UCSD-AML1 (cell line): ENCODE measurements around the gene NUDT4.
"Not testable (repeated sequence)": the region's sequence is repeated elsewhere in the genome, so short reads cannot be mapped to it uniquely, and the experiment has no call there.

Experiments used
- DNase-seq: peaks from one replicate; lab custom pipeline; 2025; ENCODE audit not compliant: unreplicated experiment; lab: John Stamatoyannopoulos, UW

NUDT4 gene

DNA sequence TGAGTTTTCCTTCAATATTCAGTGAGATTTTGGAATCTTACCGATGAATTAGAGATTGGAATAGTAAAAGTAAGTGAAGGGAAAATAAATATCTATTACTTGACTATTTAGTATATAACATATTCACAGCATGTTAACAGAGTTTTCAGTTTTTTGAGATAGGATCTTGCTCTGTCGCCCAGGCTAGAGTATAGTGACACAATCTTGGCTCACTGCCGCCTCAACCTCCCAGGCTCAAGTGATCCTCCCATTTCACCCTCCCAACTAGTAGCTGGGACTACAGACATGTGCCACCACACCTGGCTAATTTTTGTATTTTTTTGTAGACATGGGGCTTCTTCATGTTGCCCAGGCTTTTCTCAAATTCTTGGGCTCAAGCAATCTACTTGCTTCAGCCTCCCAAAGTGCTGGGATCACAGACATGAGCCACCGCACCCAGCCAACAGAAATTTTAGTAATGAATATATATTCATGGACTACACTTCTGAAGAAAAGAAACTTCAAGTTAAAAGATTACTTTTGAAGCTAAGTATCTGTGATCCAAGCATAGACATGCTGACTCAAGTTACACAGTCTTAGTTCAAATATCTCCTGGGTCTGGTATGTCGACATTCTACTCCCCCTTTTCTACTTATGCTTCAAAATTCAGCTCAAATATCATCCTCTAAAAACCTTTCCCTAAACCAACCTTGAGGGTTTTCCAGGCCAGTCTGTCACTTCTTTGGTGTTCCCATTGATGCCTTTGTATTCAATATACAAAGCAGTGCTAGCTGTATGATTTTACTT is 50.2 kb downstream of the NUDT4 start:
- no peak for DNase-seq

DNA sequence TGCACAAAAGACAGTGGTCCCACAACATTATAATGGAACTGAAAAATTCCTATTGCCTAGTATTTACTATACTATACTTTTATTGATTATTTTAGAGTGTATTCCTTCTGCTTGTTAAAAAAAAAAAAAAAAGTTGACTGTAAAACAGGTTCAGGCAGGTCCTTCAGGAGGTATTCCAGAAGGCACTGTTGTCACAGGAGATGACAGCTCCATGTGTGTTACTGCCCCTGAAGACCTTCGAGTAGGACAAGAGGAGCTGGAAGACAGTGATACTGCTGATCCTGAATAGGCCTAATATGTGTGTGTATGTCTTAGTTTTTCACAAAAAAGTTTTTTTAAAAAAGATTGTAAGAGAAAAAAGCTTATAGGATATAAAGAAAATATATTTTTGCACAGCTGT is 51.7 kb downstream of the NUDT4 start:
- DNase-seq: no peak

DNA sequence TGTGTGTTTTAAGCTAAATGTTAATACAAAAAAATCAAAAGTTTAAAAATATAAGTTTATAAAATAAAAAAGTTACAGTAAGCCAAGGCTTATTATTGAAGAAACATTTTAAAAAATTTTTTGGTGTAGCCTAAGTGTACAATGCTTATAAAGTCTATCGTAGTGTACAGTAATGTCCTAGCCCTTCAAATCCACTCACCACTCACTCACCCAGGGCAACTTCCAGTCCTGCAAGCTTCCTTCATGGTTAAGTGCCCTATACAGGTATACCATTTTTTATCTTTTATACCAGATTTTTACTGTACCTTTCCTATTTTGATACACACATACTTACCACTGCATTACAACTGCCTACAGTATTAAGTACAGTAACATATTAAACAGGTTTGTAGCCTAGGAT is 52.1 kb downstream of the NUDT4 start:
- no peak for DNase-seq

DNA sequence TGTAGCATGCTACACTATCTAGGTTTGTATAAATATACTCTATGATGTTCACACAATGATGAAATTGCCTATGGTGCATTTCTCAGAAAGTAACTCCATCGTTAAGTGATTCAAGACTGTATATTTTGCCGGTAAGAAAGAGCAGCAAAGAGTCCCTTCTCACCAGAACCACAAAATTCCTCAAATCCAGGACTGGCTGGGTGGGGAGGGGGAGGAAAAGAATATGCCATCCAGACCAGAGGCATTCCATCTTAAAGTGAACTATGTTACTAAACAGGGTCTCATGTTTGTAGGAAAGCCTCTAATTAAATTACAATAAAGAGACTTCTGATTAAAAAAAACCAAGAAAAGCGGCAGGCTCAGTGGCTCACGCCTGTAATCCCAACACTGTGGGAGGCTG is 52.6 kb downstream of the NUDT4 start:
- DNase-seq: no peak

DNA sequence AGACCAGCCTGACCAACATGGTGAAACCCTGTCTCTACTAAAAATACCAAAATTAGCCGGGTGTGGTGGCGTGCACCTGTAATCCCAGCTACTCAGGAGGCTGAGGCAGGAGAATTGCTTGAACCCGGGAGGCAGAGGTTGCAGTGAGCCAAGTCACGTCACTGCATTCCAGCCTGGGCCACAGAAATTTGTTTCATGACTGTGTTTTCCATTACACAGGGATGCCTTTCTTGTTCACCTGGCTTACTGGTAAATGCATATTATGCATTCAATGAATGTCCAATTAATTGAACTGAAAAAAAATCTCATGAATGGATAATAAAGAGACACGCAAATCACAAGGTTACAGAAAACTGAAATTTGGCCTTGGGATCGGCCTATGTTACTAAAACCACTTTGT is 54.3 kb downstream of the NUDT4 start:
- not testable (repeated sequence) for DNase-seq

DNA sequence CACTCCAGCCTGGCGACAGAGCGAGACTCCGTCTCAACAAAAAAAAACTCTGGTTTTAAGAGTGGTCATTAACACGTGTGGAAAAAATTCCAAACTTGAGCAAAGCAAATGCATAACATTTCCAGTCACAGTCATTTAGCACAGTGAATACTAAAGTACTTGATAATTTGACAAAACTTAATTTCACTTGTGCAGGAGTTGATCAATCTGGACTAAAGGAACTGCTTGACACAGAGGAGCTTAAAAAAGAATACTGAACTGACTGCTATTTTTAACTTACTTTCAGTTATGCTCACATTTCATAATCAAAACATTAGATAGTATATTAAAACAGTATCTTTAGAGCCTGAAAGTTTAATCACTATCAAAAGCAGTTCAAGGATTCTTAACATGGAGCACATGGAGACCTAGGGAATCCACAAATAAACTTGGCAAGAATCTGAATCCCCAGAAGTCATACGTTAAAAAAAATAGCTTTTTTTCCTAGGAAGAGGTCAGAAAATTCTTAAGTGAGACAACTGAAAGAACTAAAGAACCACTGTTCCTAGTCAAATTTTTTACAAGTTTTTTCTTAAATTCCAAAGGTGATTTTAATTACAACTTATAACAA is 56.6 kb downstream of the NUDT4 start:
- no peak for DNase-seq

DNA sequence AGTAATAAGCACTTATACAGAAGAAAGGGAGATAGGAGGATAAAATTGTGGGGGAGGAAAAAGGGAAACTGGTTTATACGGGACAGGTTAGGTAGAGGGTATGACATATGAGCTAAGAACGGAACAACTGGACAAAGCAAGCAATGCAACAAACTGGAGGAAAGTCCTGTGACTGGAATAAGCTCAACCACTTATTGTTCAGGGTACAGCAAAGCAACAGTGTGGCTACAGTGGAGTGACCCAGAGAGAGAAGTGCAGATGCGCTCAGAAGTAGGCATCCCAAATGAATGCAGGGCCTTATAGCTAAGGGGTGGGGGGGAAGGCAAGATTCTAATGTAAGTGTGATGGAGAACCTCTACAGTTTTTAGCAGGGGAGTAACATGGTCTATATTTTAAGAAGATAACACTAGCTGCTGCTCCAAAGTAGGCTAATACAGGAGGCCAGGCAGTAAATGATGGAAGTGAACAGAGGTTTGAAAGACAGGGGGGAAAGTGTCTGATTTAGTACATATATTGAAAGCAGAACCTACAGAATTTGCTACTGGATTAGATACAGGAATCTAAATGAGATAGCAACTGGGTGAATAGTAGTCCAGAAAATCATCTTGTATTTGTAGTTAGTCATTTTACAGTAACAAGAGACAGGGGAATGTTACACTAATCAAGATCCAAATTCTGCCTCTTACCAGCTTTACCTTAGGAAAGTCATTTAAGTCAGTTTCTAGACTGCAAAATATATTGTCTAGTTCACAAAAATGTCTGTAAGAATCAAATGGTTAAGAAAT is 60.7 kb downstream of the NUDT4 start:
- DNase-seq: no peak

DNA sequence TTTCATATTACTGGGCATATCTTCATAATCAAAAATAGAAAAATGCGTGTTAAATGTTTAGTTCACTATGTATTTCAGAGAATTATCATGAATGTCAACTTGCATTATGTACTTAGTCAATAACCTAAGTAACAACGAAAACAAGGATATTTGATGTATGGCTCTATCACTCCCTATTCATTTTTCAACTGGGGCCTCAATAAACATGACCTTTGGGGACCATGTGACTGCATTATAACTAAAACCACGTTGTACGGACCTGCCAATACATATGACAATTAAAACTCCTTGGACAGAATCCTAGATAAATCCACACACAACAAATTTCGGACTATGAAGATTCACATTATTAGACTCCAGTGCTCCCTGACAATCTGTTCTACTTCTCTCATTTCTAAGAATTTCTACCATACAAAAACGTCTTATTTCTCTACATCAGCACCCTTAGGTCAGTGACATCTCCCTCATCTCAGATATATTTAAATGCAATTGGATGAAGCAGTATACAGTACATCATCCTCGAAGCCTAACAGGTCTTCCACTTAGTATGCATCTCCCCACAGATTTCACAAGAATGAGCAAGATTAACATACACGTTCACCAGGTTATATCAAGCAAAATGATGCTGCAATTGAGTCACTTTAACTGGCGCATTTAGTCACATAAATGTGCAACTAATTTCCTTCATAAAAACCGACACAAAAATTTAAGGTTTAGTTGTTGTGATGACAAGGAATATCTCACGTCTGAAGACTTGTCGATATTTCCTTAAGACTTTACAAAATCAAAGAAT is 62.5 kb downstream of the NUDT4 start:
- no peak for DNase-seq

DNA sequence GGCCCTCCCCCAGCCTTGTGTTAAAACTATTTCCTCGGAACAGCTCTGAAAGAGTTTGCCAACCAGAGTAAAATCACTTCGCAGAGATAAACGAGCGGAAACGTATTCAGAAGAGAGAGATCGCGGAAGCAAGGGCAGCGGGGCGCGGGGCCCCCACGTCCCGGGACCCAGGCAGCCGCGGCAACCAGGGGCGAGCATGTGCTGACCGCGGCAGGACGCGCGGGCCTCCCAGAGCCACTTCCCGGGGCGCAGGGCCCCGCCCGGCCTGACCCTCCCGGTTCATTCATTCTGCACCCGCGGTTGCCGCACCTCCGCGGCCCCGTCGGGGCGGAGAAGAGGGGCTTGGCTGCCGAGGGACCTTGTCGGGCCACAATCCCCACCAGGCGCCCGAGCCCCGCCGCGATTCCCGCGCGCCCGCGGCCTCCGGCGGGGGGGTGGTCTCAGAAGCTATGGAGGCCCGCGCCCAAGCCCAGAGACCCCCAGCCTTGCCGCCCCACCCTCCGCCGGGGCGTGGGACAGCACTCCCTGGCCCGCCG is 63.4 kb downstream of the NUDT4 start:
- DNase-seq: peak; percentile 37

DNA sequence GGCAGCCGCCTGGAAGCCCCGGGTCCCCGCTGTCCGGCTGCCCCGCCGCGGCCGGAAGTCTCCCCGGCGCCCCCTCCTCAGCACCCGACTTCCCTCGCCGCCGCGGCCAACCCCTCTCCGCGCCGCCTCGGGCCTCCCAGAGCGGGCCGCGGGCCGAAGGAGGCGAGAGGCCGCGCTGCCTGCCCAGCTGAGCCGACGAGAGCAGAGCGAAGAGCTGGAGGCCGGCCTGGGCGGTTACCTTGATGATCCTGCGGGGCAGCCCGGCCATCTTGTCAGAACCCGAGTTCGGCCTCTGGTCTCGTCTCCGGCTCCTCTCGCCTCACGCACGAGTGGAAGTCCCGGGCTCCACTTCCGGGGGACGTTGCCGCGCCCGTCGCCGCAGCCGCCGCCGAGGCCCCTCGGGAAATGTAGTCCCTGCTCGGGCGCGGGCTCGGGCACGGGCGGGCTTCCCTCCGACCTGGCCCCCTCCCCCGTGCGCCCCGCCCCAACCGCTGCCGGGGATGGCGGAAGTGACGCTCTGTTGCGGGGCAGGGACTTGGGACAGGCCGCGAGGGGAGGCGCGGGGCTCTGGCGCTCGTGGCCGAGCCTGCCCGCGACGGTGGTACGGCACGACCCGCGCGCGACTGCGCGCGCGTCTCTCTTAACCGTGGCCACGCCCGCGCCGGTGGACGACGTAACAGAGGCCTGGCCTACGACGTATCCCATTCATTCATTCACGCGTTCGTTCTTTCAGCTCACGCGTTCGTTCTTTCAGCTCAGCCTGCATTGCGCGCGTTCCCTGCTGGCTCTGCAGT is 64.1 kb downstream of the NUDT4 start, which contains the start of gene UBE2N:
UBE2N (minus strand) TSS at position 331 of the 794 bp plus-strand sequence; CDS start at position 268, 63 bp downstream.
- peak; percentile 97 for DNase-seq

DNA sequence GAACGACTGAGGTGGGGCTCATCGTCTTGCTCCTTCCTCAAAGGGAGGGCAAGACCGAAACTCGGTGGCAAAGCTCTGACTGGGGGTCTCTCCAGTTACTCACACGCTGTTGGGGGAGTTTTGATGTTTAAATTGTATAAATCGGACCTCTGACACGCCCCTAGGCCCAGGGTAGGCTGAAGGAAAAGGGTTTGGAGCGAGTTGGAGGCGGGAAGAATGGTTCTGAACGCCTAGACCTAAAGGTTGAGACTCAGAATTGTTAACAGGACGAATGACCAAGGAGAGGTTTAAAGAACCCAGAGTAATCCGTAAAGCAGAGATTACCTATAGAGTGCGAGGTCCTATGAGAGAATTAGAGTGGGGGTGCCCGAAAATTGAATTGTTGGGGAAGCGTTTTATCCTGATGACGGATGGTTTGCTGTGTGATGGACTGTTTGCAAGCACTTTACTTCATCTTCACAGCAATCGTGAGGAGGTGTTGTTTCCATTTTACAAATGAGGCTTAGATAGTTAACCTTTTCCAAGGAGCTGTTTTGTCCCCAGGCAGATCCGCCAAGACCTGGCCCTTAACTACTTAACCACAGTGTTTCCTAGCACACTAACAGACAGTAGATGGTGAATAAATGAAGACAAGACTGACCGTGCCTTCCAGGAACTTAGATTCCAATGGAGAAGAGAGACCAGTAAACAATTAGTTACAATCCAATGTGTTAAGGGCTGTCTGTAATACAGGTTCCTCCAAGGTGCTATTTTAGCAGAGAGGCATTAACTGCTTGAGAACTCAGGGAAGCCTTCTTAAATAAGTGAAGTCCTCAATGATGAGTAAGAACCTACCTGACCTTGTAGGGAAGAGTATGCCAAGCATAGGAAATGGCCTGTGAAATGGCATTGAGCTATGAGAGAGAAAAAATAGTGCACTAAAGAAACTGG is 65.0 kb downstream of the NUDT4 start:
- no peak for DNase-seq

DNA sequence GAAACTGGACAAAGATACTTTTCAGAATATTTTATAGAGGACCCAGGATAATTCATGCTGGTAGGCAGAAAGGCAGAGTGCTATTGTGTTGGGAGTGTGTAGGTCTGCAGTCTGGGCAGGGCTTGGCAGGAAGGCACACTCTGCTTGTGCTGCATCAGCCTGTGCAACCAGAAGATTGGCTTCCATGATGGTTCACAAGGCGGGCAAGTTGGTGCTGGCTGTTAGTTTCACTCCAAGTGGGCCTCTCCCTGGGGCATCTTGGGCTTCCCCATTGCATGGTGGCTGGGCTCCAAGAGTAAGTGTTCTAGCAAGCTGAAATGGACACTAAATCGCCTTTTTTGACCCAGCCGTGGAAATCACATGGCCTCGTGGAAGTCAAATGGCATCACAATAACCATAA is 65.9 kb downstream of the NUDT4 start:
- DNase-seq: no peak

DNA sequence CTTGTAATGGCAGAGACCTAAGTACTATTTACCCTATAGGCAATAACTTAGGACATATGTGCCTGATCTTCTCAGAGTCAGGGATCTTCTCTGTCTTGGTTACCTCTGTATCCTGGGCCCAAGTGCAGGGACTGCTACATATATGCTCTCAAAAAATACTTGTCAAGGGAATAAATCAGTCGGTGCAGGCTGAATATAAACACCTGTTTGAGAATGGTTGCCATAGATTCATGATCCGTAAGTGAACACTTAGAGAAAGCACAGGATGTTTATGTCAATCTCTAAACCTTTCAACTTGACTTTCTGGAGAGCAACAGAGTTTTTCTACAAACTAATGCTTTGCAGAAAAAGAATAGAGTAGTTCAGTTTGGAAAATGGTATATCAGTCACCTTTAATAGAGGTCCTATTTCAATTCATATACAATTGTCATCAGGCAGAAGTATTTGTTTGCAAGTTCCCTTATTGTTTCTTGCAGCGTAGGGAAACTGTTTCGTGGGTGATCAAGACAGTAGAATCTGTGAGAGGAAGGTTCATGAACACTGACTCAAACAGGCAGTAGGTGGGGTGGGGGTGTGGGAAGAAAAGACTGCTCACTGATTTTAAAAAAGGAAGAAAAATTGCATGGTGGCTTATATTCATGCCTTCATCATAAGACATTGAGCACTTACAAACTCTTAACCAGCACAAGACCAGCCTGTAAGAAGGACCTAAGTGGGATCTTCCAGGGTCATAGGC is 70.0 kb downstream of the NUDT4 start:
- no peak for DNase-seq

DNA sequence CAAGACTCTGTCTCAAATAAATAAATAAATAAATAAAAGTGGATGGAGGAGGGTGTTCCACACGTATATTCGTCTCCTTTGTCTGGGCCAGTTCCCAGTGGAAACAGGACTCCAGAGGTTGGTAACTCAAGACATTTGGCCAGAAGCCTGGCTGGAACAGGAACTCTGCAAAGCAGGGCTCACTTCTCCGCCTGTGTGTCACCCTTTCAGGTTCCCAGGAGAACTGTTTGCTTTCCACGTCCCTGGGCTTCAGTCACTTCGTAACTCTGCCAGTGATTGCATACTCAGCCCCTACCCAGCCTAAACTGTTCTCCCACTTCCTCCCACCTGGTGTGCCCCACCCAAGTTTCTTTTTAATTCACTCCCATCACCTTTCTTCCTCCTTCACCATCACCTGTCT is 71.1 kb downstream of the NUDT4 start:
- DNase-seq: no peak

DNA sequence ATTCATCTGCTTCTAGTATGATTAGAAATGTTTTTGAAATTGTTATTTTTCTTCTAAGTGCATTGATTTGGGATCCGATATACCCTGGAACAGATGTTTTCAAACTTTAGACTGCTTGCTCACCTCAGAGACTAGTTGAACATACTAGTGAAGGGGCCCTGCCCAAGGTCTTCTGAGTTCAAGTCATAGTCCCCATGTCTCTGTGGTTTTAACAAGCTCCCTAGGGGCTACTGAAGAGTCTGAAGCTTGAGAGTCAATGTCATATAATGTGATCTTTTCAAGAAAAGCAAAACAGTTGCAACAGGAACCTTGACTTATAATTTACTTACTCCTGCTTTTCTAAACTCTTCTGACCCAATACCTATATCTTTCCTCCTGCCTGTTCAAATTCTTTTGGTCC is 71.6 kb downstream of the NUDT4 start:
- no peak for DNase-seq

DNA sequence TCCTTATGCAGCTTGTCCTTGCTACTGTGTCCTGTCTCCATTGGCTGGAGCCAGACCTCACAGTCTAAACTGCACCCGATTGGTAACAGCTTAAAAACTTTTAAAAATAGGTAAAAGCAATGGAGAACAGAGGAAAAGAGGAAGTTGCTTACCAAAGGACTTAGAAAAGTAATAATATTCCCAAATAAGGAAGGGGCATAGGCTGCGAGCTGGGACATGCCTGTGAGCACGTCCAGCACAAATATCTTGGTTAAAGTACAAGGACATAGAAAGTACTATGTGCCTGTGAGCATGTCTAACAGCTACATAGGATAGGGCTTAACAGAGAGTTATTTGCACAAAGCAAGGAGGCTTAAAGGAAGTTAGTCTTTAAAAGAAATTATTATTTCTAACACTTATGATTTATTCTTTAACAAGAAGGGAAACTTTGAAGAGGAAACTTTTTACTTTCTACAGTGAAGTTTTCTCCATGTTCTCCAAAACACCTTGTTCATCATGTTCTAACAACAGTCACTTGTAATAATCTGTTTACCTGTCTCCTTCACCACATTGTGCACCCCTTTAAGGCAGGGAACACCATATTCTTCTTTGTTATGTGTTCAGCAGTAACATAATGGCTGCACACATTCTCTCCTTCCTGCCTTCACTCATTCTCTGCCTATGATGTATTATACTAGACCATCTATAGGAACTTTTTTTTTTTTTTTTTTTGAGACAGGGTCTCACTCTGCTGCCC is 73.9 kb downstream of the NUDT4 start:
- no peak for DNase-seq

DNA sequence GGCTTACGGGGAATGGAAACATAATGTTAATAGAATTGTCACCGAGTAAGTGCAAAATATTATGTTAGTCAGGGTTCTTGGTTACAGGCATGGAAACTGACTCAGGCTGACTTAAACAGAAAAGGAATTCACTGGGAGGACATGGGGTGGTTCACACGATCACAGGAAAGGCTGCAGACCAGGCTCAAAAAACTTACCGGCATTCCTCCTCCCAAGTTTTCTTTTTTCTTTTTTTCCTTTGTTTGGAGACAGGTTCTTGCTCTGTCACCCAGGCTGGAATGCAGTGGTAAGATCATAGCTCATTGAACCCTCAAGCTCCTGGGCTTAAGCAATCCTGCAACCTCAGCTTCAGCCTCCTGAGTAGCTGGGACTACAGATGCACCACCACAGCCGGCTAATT is 75.9 kb downstream of the NUDT4 start:
- DNase-seq: no peak

DNA sequence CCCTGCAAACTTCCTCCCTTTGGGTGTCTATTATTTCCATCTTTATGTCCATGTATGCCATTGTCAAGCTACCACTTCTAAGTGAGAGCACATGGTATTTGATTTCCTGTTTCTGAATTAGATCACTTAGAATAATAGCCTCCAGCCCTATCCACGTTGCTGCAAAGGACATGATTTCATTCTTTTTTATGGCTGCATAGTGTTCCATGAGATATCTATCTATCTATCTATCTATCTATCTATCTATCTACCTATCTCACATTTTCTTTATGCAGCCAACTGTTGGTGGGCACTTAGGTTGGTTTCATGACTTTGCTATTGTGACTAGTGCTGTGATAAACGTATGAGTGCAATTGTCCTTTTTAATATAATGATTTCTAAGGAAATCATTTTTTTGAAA is 78.4 kb downstream of the NUDT4 start:
- DNase-seq: no peak
